GM12892 (cell line): ENCODE data around the gene C19orf67.

Source experiments
- POLR2A ChIP-seq: IDR thresholded peaks from 2 replicates; pipeline ENCODE4 v1.6.1; 2011; ENCODE audit warnings: low read depth, low read length, control low read depth
- POLR2AphosphoS5 ChIP-seq: IDR thresholded peaks from 2 replicates; pipeline ENCODE4 v1.6.1; 2011; ENCODE audit warnings: low read depth, low read length, control low read depth
- TAF1 ChIP-seq: IDR thresholded peaks from 2 replicates; pipeline ENCODE4 v1.6.1; 2011; ENCODE audit warnings: low read depth, mild to moderate bottlenecking, control low read depth, low read length, borderline replicate concordance

GRCh38 chr19:14070268-14071050, 15.1 kb downstream of the C19orf67 start:
- TF ChIP-seq TAF1 (no peak), POLR2AphosphoS5 (no peak), POLR2A (no peak)
